TTC549 (cell line): ENCODE results near the gene CDK5.

Source experiments
- FAIRE-seq: peaks from 2 replicates; lab custom pipeline; 2012; peaks lifted over from hg19 to GRCh38; lab: Jason Lieb, UNC

CDK5 gene

GRCh38 chr7:151086802-151087244 is 29.1 kb upstream of the CDK5 start:
- no peak for FAIRE-seq

GRCh38 chr7:151085691-151086620 is 28.3 kb upstream of the CDK5 start, which contains the start of gene AGAP3:
Gene AGAP3, plus strand, starts transcription at chr7:151086475. Its CDS starts 267 bp downstream, at chr7:151086742.
- FAIRE-seq = peak; percentile 66

GRCh38 chr7:151085329-151085690 is 27.6 kb upstream of the CDK5 start:
- FAIRE-seq = no peak

- FAIRE-seq = no peak
Measured at GRCh38 chr7:151083824-151084160, 26.1 kb upstream of the CDK5 start.

- FAIRE-seq = no peak
Measured at GRCh38 chr7:151083071-151083823, 25.6 kb upstream of the CDK5 start, which contains the start of gene TMUB1. Gene TMUB1, minus strand, starts transcription at chr7:151083493. Its CDS starts 930 bp downstream, at chr7:151082563.

GRCh38 chr7:151082141-151083070 is 24.7 kb upstream of the CDK5 start:
- no peak for FAIRE-seq

- no peak for FAIRE-seq
Measured at GRCh38 chr7:151081170-151082101, 23.7 kb upstream of the CDK5 start.

- no peak for FAIRE-seq
Measured at GRCh38 chr7:151080522-151081169, 22.9 kb upstream of the CDK5 start, which contains the start of gene FASTK. Gene FASTK, minus strand, starts transcription at chr7:151080809. Its CDS starts 43 bp downstream, at chr7:151080766.

- no peak for FAIRE-seq
Measured at GRCh38 chr7:151080067-151080521, 22.4 kb upstream of the CDK5 start.

GRCh38 chr7:151079199-151079910 is 21.7 kb upstream of the CDK5 start:
- FAIRE-seq = no peak

- no peak for FAIRE-seq
Measured at GRCh38 chr7:151078233-151079040, 20.7 kb upstream of the CDK5 start.

GRCh38 chr7:151077705-151078232 is 20.1 kb upstream of the CDK5 start:
- FAIRE-seq = no peak

- no peak for FAIRE-seq
Measured at GRCh38 chr7:151076863-151077704, 19.4 kb upstream of the CDK5 start.

- FAIRE-seq = no peak
Measured at GRCh38 chr7:151075978-151076426, 18.3 kb upstream of the CDK5 start.

- FAIRE-seq = no peak
Measured at GRCh38 chr7:151075662-151075971, 17.9 kb upstream of the CDK5 start.

GRCh38 chr7:151074817-151075661 is 17.3 kb upstream of the CDK5 start:
- no peak for FAIRE-seq

- FAIRE-seq = no peak
Measured at GRCh38 chr7:151073990-151074389, 16.3 kb upstream of the CDK5 start.
